Adrenal gland (tissue), 19 donors: ENCODE data around the gene ZNF322. TPM values are rescaled to one million over a fixed set of nuclear protein-coding genes. Genes with fewer than 3 reads are reported as not detected.
"Not testable (repeated sequence)": the region's sequence is repeated elsewhere in the genome, so short reads cannot be mapped to it uniquely, and the experiment has no call there.

Experiments
- DNase-seq, 7 donors: peaks; one replicate each; pipeline ENCODE4 v3.0.0-alpha.2; 2019 to 2020
- H3K27ac ChIP-seq, 5 donors: fragments of 200-600 bp; sonication (generic) in 4 of 5; 1 replicate in 3 of 5; 2 replicates in 2 of 5; pipeline versions ENCODE4 v1.5.1 to v1.8.0; 2016 to 2020; ENCODE audit warnings: mild to moderate bottlenecking in 1 of 5
- H3K27me3 ChIP-seq: fragments of 200-600 bp; 2 replicates; pipeline ENCODE4 v1.8.0; 2021
- H3K36me3 ChIP-seq, 2 donors: fragments of 200-600 bp; replicated peaks in 1 of 2; 1 replicate in 1 of 2; 2 replicates in 1 of 2; pipeline versions ENCODE4 v1.5.1 to v1.8.0; 2018 to 2022
- H3K4me1 ChIP-seq, 2 donors: fragments of 200-600 bp; replicated peaks in 1 of 2; 1 replicate in 1 of 2; 2 replicates in 1 of 2; pipeline versions ENCODE4 v1.5.1 to v1.8.0; 2018 to 2021
- H3K4me3 ChIP-seq, 4 donors: fragments of 200-600 bp; sonication (generic) in 3 of 4; one replicate each; pipeline ENCODE4 v1.5.1; 2016 to 2018
- H3K9me3 ChIP-seq, 3 donors: fragments of 200-600 bp; sonication (generic) in 1 of 3; replicated peaks in 1 of 3; 1 replicate in 2 of 3; 2 replicates in 1 of 3; pipeline versions ENCODE4 v1.5.1 to v1.8.0; 2016 to 2021
- CTCF ChIP-seq, 6 experiments: fragments of 450-650 bp in 4 of 6; fragments of 200-600 bp in 2 of 6; sonication (generic) in 1 of 6; IDR thresholded peaks; 1 replicate in 5 of 6; 2 replicates in 1 of 6; pipeline versions ENCODE4 v1.5.1 to v1.8.0; 2016 to 2021; ENCODE audit warnings: antibody characterized with exemption in 6 of 6, mild to moderate bottlenecking in 2 of 6, moderate library complexity in 1 of 6
- POLR2A ChIP-seq, 2 donors: fragments of 450-650 bp; IDR thresholded peaks; one replicate each; pipeline ENCODE4 v1.6.1; 2017; ENCODE audit warnings: antibody characterized with exemption in 2 of 2, mild to moderate bottlenecking in 2 of 2, moderate library complexity in 1 of 2
- WGBS, 4 donors: extraction: QIAGEN DNeasy Blood & Tissue Kit in 2 of 4; methylation state at CpG; one replicate each; pipeline versions ENCODE4 v1.1.5 to v1.1.7; 2013 to 2017; 5-methylcytosine and 5-hydroxymethylcytosine counted together
- intact Hi-C, 2 donors: fragments of 100-400 bp; cut with DNase I; formaldehyde crosslinking; loops; one replicate each; pipeline versions ENCODE4 v1.14.1 to v1.15.0; 2022 to 2023
- long read RNA-seq, 10 donors: library from polyadenylated mRNA in 3 of 10; unstranded in 2 of 10; stranded (forward) in 1 of 10; transcript quantifications; one replicate each; pipeline ENCODE4 v2.0.0 and lab custom pipeline, GENCODE V29; 2021 to 2026
- polyA plus RNA-seq, 3 donors: library from polyadenylated mRNA; stranded (reverse); fragments of 200-250 nt in 2 of 3; fragments of 350-450 nt in 1 of 3; fragmentation: Illumina TruSeq in 1 of 3; extraction: RNeasy Lipid Tissue Mini Kit (QIAGEN cat#74804) in 1 of 3; gene quantifications; one replicate each; pipeline ENCODE4 v1.2.3, GENCODE V29; 2013 to 2014
- total RNA-seq, 9 donors: library from RNA; depleted of rRNA in 4 of 9; stranded (reverse); fragments of >200 nt in 4 of 9; fragments of 120-200 nt in 1 of 9; fragmentation: NEBNext Ultra II Directional in 1 of 9; extraction: Animal tissue kit (Norgen Biotek cat#: 25700) in 1 of 9; gene quantifications; one replicate each; pipeline versions ENCODE4 v1.1.0 to v1.2.4, GENCODE V29; 2013 to 2023
- donor health status: healthy with polysubstance abuse.
- donor health status: Bipolar disorder and iron deficiency.
- donor health status: DM: yes; HTN: yes; CAD: no.
- donor health status: DM: no; HTN: no; CAD: no.
- donor health status: DM: no; HTN: no; CAD: no.
- donor health status: DM: yes; HTN: yes; CAD: no.

Gene ZNF322
- total RNA-seq (10 to 100 TPM; 10.6 to 37.5 (median 25.4) TPM), polyA plus RNA-seq (10 to 100 TPM in 1 of 3 donors, 1 to 10 TPM in 2; 5.3 to 22.5 (median 8.6) TPM)
- long read RNA-seq, donor 1, full-length matches to known transcripts, result 6 of 6 reads
- long read RNA-seq, donor 1, partial matches to known transcripts, result 0 of 6 reads
- long read RNA-seq, donor 1, other reads (novel, unspliced or antisense), result 0 of 6 reads
- long read RNA-seq, donor 2, full-length matches to known transcripts, result 5 of 5 reads
- long read RNA-seq, donor 2, partial matches to known transcripts, result 0 of 5 reads
- long read RNA-seq, donor 2, other reads (novel, unspliced or antisense), result 0 of 5 reads
- long read RNA-seq, donor 3, full-length matches to known transcripts, result 4 of 4 reads
- long read RNA-seq, donor 3, partial matches to known transcripts, result 0 of 4 reads
- long read RNA-seq, donor 3, other reads (novel, unspliced or antisense), result 0 of 4 reads
- long read RNA-seq, donor 4, full-length matches to known transcripts, result 6 of 9 reads
- long read RNA-seq, donor 4, partial matches to known transcripts, result 0 of 9 reads
- long read RNA-seq, donor 4, other reads (novel, unspliced or antisense), result 3 of 9 reads
- long read RNA-seq, donor 5, full-length matches to known transcripts, result 18 of 21 reads
- long read RNA-seq, donor 5, partial matches to known transcripts, result 0 of 21 reads
- long read RNA-seq, donor 5, other reads (novel, unspliced or antisense), result 3 of 21 reads
- long read RNA-seq, donor 6, full-length matches to known transcripts, result 3 of 4 reads
- long read RNA-seq, donor 6, partial matches to known transcripts, result 0 of 4 reads
- long read RNA-seq, donor 6, other reads (novel, unspliced or antisense), result 1 of 4 reads
- long read RNA-seq, donor 7, full-length matches to known transcripts, result 1 of 1 reads
- long read RNA-seq, donor 7, partial matches to known transcripts, result 0 of 1 reads
- long read RNA-seq, donor 7, other reads (novel, unspliced or antisense), result 0 of 1 reads
- long read RNA-seq, donor 8, full-length matches to known transcripts, result 11 of 11 reads
- long read RNA-seq, donor 8, partial matches to known transcripts, result 0 of 11 reads
- long read RNA-seq, donor 8, other reads (novel, unspliced or antisense), result 0 of 11 reads
- long read RNA-seq, donor 9, full-length matches to known transcripts, result 7 of 7 reads
- long read RNA-seq, donor 9, partial matches to known transcripts, result 0 of 7 reads
- long read RNA-seq, donor 9, other reads (novel, unspliced or antisense), result 0 of 7 reads
- long read RNA-seq, donor 10, full-length matches to known transcripts, result 4 of 4 reads
- long read RNA-seq, donor 10, partial matches to known transcripts, result 0 of 4 reads
- long read RNA-seq, donor 10, other reads (novel, unspliced or antisense), result 0 of 4 reads

GRCh38 chr6:26659042-26659999 lies at the start of gene ZNF322:
ZNF322 (minus strand) TSS chr6:26659746; CDS start chr6:26638553, 21,193 bp downstream.
- Histone ChIP-seq H3K27me3 (peaks cover 2% of the 10 kb centered on the region), H3K4me1 (peaks cover 15 to 21% of the 10 kb centered on the region in 2 donors), H3K36me3 (peaks cover 0 to 1% of the 10 kb centered on the region in 2 donors), H3K4me3 (peak within 1 kb of the TSS; percentile 46 to 69 (median 48)), H3K27ac (peak within 1 kb of the TSS; percentile 76 to 90 (median 80)), H3K9me3 (no peaks in the 10 kb centered on the region)
- peak; percentile 58 to 73 for TF ChIP-seq POLR2A (IDR thresholded peaks at IDR 0.05)
- TF ChIP-seq CTCF (IDR thresholded peaks at IDR 0.05), result peak in 1 of 6 experiments; percentile 12
- WGBS, 4 donors, result 0 to 9% (median 1%) methylated on average over 12 to 52 of the region's 56 CpGs
- intact Hi-C loops, result no loop called here
- DNase-seq, result peak; percentile 95 to 97 (median 96)

GRCh38 chr6:26705780-26706179 lies 46.2 kb upstream of the ZNF322 start:
- no CpG with 5 or more reads among the region's 4 CpGs for WGBS, 4 donors
- H3K27ac ChIP-seq, H3K4me1 ChIP-seq, H3K9me3 ChIP-seq, H3K36me3 ChIP-seq, H3K27me3 ChIP-seq, DNase-seq, intact Hi-C loops, H3K4me3 ChIP-seq: not testable (repeated sequence)

GRCh38 chr6:26705352-26705751 lies 45.8 kb upstream of the ZNF322 start:
- H3K4me3 ChIP-seq, H3K27me3 ChIP-seq, H3K9me3 ChIP-seq, DNase-seq, H3K36me3 ChIP-seq, intact Hi-C loops, H3K4me1 ChIP-seq, H3K27ac ChIP-seq: not testable (repeated sequence)
- no CpG with 5 or more reads among the region's 5 CpGs for WGBS, 4 donors

- H3K4me3 ChIP-seq, H3K9me3 ChIP-seq, DNase-seq, H3K4me1 ChIP-seq, H3K36me3 ChIP-seq, intact Hi-C loops, H3K27ac ChIP-seq, H3K27me3 ChIP-seq: not testable (repeated sequence)
- no CpG with 5 or more reads among the region's 17 CpGs for WGBS, 4 donors
Observed at GRCh38 chr6:26701023-26701747, 41.6 kb upstream of the ZNF322 start.

- intact Hi-C loops, H3K4me3 ChIP-seq, H3K9me3 ChIP-seq, H3K27me3 ChIP-seq, H3K36me3 ChIP-seq, H3K4me1 ChIP-seq, H3K27ac ChIP-seq, DNase-seq: not testable (repeated sequence)
- WGBS, 4 donors, result no CpG with 5 or more reads among the region's 16 CpGs
Observed at GRCh38 chr6:26697496-26697895, 38.0 kb upstream of the ZNF322 start.

GRCh38 chr6:26689324-26689947 lies 29.9 kb upstream of the ZNF322 start:
- H3K36me3 ChIP-seq, H3K27ac ChIP-seq, H3K9me3 ChIP-seq, DNase-seq, intact Hi-C loops, H3K4me3 ChIP-seq, H3K4me1 ChIP-seq, H3K27me3 ChIP-seq: not testable (repeated sequence)
- no CpG with 5 or more reads among the region's 43 CpGs for WGBS, 4 donors

GRCh38 chr6:26682435-26683042 lies 23.0 kb upstream of the ZNF322 start:
- H3K9me3 ChIP-seq, H3K4me3 ChIP-seq, H3K27ac ChIP-seq, DNase-seq, intact Hi-C loops, H3K27me3 ChIP-seq, H3K4me1 ChIP-seq, H3K36me3 ChIP-seq: not testable (repeated sequence)
- WGBS, 4 donors, result 80% methylated on average over 1 of the region's 5 CpGs; no CpG with 5 or more reads in 3 of the 4 donors
